SK-N-SH (cell line): Measurements from ENCODE around the gene ATRAID.

Experiments
- EP300 ChIP-seq, 2 experiments: IDR thresholded peaks; 2 replicates each; pipeline versions ENCODE4 v1.4.0 to v1.6.1; 2012; ENCODE audit warnings: borderline replicate concordance in 1 of 2, low read depth in 1 of 2, low read length in 1 of 2
- YY1 ChIP-seq: IDR thresholded peaks from 2 replicates; pipeline ENCODE4 v1.4.0; 2012; ENCODE audit warnings: low read depth, mild to moderate bottlenecking
- TF ChIP-seq, protein P1 (sequence below): fragments of 200-600 bp; sonication (generic); IDR thresholded peaks from 2 replicates; pipeline ENCODE4 v1.6.1; 2017; ENCODE audit warnings: antibody characterized with exemption, mild to moderate bottlenecking, moderate library complexity

GRCh38 chr2:27258051-27258450 is 46.2 kb downstream of the ATRAID start:
- TF ChIP-seq, protein P1, sequence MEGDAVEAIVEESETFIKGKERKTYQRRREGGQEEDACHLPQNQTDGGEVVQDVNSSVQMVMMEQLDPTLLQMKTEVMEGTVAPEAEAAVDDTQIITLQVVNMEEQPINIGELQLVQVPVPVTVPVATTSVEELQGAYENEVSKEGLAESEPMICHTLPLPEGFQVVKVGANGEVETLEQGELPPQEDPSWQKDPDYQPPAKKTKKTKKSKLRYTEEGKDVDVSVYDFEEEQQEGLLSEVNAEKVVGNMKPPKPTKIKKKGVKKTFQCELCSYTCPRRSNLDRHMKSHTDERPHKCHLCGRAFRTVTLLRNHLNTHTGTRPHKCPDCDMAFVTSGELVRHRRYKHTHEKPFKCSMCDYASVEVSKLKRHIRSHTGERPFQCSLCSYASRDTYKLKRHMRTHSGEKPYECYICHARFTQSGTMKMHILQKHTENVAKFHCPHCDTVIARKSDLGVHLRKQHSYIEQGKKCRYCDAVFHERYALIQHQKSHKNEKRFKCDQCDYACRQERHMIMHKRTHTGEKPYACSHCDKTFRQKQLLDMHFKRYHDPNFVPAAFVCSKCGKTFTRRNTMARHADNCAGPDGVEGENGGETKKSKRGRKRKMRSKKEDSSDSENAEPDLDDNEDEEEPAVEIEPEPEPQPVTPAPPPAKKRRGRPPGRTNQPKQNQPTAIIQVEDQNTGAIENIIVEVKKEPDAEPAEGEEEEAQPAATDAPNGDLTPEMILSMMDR: no peak
- no peak for TF ChIP-seq EP300 (IDR thresholded peaks at IDR 0.05; ENCODE audit: borderline replicate concordance in 1 of 2, low read depth in 1 of 2, low read length in 1 of 2)
- TF ChIP-seq YY1: no peak
